ENCODE results near the gene TDRD10.
A peak's percentile ranks its signal among the peaks of the same experiment; 100 is the strongest.
"Not testable (repeated sequence)": the region's sequence is repeated elsewhere in the genome, so short reads cannot be mapped to it uniquely, and the experiment has no call there.

TDRD10 gene

DNA sequence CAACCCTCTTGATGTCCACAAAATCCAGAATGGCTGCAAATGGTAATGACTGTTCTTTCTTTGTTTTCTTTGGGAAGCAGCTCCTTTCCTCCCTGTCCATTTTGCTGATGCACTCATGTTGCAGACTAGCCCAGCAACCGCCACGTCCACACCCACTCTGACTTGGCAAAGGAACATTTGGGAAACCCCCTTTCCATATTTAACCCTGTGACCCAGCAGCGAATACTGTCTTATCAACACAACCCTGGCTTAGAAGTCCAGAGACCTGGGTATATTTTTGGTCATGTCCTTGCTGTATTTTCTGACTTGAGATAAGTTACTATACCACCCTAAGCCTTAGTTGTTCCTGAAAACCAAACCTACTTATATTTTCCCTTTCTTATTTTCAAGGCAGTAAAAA, 18.3 kb downstream of the TDRD10 start:
- no peak for DNase-seq

- no peak for DNase-seq
These were observed 19.7 kb downstream of the TDRD10 start for GRCh38 chr1:154521695-154522094.

- DNase-seq, result no peak
These were observed 22.9 kb downstream of the TDRD10 start for GRCh38 chr1:154524881-154525280.

- DNase-seq, result no peak
These were observed 25.2 kb downstream of the TDRD10 start for GRCh38 chr1:154527192-154527591.

- DNase-seq, result no peak
These were observed 27.3 kb downstream of the TDRD10 start for GRCh38 chr1:154529308-154529707.

DNA sequence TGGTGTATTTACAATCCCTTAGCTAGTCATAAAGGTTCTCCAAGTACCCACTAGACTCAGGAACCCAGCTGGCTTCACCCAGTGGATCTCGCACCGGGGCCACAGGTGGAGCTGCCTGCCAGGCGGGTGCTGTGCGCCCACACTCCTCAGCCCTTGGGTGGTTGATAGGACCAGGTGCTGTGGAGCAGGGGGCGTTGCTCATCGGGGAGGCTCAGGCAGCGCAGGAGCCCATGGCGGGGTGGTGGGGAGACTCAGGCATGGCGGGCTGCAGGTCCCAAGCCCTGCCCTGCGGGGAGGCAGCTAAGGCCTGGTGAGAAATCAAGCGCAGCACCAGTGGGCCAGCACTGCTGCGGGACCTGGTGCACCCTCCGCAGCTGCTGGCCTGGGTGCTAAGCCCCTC, 29.9 kb downstream of the TDRD10 start:
- DNase-seq, result not testable (repeated sequence)

DNA sequence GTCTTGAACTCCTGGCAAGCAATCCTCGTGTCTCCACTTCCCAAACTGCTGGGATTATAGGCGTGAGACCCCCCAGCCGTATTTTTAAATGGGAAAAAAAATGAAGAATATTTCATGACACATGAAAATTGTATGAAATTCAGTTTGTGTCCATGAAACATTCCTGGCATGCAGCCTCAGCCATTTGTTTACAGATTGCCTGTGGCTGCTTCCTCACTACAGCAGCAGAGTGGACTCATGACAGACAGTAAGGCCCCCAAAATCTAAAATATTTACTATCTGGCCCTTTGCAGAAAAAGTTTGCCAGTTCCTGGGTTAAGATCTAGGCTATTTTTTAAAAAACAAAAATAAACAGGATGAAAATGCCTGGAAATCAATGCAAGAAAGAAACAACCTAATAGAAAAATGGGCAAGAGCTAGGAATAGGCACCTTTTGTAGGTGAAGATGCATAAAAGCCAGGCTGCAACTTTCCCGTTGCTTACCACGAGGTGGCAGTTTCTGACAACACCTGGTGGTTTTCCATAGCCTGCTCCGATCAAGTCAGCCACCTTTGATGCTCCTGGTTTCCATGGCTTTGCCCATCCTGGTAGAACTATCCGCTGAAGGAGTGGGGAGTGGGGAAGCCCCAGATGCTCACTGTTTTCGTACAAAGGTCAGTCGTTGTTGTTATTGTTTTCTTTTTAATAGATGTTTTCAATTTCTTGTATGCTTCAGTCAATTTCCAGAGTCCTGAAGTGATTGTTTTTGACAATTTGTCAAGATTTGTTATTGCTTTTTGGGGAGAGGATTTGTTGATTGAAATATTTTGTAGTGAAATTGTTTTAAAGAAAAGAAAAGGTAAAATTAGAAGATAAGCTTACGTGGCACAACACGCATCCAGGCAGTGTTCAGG, 32.2 kb downstream of the TDRD10 start:
- peak; percentile 79 for DNase-seq

DNA sequence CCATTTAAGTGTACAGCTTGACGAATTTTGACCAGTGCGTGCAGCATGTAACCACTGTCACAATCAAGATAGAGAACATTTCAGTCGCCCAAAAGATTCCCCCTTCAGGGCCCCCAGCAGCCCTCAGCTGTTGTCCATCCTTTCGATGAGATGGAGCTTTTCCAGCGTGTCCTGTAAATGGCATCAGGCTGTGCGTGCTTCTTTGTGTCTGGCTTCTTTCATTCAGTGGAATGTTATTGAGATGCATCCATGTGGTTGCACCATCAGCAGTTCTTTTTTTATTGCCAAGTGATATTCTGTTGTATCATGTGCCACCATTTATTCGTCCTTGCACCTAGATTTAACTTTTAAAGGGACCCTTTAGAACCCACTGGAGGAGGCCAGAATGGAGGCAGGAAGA, 34.6 kb downstream of the TDRD10 start:
- no peak for DNase-seq

DNA sequence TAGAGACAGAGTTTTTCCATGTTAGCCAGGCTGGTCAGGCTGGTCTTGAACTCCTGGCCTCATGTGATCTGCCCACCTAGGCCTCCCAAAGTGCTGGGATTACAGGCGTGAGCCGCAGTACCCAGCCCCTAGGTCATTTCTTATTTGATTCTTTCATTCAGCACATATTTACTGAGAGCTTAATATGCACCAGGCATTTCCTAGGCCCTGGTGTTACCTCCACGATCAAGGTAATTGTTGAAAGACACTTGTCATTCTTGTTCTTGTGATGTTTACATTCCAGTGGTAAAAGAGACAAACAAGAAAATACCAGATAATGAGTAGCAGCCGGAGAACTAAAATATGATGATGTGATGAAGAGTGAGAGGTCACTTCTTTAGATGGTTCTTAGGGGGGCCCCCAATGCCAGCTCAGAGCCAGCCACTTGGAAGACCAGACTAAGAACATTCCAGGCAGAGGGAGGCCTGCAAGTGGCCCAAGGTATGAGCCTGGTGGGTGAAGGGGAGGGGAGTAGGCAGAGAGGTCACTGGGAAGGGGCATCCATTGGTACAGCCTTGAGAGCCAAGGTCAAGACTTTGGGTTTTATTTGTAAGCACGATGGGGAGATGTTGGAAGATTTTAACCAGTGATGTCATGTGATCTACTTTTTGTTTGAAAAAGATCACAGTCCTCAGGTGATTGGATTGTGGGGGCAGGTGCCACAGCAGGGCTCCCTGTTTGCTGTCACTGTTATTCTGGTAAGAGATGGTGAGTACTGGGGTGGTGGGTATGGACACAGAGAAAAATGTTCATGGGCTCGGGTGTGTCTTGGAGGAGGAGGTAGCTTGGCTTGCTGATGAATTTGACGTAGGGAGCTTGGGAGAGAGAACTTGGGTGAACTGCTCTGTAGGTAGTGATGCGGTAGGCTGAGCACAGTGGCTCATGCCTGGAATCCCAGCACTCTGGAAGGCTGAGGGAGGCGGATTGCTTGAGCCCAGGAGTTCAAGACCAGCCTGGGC, 37.8 kb downstream of the TDRD10 start:
- no peak for DNase-seq

DNA sequence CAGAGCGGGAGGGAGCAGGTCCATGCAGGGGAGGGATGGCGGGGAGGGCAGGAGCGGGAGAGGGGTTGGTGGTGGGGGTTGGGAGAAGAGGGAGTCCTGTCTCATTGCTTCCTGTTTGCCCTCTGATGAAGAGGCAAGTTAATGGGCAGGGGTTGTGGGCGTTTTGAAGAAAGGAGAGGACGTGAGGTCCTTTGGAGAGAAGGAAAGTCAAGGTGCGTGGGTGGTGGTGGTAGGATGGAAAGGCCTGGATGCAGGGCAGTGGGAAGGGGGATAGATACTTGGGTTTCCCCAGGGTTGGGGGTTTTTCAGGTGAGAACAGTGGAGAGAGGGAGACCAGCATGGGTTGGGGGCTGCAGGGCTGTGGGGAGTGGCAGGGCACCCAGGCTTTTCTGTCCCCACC, 39.2 kb downstream of the TDRD10 start:
- DNase-seq, result no peak

DNA sequence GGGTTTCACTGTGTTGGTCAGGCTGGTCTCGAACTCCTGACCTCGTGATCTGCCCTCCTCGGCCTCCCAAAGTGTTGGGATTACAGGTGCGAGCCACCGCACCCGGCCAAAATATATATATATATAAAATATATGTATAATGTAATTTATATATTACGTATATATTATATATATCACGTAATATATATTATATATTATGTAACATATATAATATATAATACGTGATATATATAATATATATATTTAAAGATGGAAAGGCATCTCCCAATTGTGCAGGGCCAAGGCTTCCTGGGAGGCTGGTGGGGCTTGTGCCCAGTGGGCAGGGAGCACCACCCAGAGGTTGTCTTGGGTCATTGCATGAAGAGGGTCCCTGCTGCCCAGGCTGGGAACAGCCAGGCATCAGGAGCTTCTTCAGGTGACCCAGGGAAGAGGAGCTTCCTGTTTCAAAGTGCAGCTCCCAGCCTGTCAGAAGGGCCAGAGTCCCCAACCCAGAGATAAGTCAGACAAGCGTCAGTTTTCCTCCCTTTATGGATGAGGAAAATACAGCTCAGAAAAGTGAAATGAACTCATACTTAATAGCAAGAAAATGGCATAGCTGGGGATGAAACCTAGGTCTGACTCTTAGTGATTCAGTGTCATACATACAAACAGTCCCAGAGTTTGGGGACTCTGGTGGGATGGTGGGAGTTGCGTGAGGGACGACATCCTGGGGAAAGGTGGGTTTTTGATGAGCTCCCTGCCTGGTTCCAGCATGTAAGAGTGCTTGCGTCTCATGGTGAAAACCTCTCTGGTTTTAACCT, 44.4 kb downstream of the TDRD10 start:
- peak; percentile 16 for DNase-seq

GRCh38 chr1:154547105-154547732, 45.2 kb downstream of the TDRD10 start:
- DNase-seq, result no peak

GRCh38 chr1:154548028-154548427, 46.0 kb downstream of the TDRD10 start:
- no peak for DNase-seq

- no peak for DNase-seq
These were observed 47.3 kb downstream of the TDRD10 start for GRCh38 chr1:154549202-154549770.

DNA sequence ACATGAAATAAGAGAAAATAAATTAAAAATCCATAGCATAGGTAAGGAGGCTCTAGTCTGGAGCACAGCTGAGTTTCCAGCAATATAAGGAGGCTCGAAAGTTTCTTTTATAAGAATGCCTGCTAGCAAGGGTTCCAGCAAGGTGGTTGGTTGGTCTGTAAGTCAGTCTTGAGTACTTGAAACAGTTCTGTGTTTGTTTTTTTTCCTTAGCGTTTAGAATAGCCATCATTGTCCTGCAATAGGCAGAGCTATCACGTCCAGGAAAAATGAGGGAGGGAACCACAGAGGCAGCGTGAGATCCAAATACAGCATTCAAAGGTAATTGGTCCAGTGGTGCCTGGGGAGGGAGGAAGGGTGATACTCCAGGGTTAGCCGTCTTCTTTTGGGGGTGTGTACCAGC, 48.1 kb downstream of the TDRD10 start:
- no peak for DNase-seq

DNA sequence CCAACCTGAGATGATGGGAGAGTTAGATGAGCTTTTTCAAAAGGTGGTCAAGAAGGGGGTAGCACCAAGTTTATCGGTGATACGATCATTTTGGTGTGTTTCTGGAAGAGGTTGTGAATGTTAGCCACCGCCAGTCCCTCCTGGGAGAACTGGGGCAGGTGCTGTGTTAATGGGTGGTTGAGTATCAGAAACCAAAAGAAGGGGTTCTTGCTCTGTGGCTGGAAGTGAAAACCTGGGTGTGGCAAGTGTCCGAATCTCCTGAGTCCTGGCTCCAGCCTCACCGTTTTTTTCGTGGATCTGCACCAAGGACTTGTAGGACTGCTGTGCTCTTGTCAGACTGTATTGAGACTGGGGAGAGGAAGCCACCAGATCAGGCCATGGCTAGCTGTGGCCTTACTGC, 48.6 kb downstream of the TDRD10 start:
- DNase-seq, result no peak

DNA sequence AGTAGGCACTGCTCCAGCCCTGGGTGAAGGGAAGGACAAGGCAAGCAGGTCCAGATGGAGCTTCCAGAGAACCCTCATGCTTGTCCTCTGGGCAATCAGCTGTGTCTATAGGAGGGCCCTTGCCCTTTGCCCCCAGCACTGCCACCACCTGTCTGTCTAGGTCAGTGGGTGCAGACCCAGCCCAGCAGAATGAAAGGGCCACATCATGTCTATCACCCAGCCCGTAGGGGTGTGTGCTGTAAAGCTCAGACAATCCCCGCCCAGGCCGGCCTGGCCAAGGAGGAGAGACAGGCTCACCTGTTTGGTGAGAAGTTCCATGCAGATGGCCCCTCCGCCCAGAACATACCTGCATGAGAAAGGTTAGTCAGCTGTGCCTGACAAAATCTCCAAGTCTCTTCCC, 49.5 kb downstream of the TDRD10 start:
- DNase-seq, result no peak

DNA sequence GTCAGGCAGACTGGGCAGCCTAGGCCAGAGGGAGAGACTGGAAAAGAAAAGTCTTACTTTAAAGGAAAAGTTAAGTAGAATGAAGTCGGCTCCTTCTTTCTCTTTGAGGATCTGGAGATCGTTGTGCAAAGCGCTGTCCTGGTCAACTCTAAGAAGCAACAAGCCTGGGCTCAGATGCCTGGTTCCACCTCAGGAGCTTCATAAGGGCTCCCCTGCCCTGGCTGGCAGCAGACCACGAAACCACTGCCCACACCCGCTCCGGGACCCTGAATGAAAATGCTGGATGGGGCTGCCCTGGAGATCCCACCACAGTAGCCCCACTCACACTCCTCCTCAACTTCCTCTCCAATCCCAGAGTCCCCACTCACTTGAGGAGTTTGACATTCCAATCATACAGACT, 50.0 kb downstream of the TDRD10 start:
- DNase-seq, result no peak

DNA sequence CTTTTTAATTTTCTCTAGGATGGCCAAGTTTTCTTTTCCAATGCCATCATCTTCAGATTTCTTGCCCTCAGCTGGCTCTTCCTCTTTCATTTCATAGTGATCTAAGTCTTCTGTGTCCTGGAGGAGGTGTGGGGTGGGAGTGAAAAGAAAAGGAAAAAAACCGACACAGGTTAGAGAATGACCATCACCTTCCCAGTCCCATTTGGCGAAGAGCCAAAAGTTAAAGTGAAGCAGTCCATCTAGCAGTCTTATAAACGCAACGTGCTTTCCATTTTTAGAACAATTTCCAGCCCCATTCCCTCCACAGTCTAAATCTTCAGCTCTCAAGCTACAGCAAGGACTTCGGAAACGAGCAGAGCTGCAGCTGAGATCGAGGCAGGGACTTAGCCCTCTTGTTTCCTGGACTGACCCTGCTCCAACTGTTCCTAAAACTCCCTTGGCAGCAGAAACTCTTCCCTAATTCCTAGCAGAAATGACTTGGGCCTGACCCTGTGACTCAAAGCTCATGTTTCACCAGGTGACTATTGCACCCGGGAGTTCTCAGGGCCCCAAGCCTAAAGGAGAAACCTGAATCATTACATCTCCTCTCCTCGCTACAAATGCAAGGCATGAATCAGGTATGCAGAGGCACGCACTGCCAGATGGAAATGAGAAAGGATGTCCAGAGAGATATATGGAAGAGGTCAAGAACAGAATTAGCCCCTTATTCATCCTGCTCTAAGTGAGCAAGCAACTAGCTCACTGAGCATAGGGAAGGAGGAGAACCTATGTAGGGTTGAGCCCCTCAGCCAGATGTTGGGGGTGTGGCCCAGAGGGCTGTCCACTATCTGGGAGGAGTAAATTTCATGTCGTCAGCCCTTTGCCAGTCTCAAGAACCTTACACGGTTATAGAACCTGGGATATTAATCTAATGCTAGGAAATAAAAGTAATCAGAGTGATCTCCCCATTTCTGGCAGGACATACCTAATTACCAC, 51.3 kb downstream of the TDRD10 start:
- no peak for DNase-seq

DNA sequence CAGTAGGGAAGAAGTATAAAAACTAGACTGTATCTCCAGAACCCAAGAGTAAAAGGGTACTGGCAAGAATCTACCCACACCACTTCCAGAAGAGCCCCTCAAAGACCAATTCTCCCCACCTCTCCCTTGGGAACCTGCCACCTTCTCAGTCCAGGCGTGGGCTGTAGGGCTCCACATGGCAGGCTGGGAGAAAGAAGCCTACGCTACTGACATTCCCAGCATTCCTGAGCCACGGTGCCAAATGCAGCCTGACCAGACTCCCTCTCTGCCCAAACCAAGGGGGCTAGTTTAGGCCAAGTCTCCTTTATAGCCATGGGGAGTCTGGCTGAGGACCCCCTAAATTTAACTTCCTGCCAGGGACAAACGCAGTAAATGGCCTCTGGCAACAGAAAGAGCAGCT, 54.4 kb downstream of the TDRD10 start:
- DNase-seq, result no peak

Measured in NCI-H1105 treated with DMSO at 0.1 percent for 48 hours (cell line).